GM18526 (cell line): Measurements from ENCODE around the gene CEP85L.

Experiments used
- POLR2A ChIP-seq: IDR thresholded peaks from 3 replicates; pipeline ENCODE4 v1.6.1; 2011; ENCODE audit not compliant: insufficient read length; ENCODE audit errors: extremely low read depth

The CEP85L gene

GRCh38 chr6:118645395-118645794 lies 6.0 kb downstream of the CEP85L start:
- no peak for TF ChIP-seq POLR2A

- no peak for TF ChIP-seq POLR2A
These were observed 7.4 kb downstream of the CEP85L start for GRCh38 chr6:118644007-118644406.

- TF ChIP-seq POLR2A, result no peak
These were observed 10.3 kb downstream of the CEP85L start for GRCh38 chr6:118641042-118641441.

- TF ChIP-seq POLR2A, result no peak
These were observed 12.1 kb downstream of the CEP85L start for GRCh38 chr6:118639054-118639964.

- no peak for TF ChIP-seq POLR2A
These were observed 13.1 kb downstream of the CEP85L start for GRCh38 chr6:118638288-118638687.

DNA sequence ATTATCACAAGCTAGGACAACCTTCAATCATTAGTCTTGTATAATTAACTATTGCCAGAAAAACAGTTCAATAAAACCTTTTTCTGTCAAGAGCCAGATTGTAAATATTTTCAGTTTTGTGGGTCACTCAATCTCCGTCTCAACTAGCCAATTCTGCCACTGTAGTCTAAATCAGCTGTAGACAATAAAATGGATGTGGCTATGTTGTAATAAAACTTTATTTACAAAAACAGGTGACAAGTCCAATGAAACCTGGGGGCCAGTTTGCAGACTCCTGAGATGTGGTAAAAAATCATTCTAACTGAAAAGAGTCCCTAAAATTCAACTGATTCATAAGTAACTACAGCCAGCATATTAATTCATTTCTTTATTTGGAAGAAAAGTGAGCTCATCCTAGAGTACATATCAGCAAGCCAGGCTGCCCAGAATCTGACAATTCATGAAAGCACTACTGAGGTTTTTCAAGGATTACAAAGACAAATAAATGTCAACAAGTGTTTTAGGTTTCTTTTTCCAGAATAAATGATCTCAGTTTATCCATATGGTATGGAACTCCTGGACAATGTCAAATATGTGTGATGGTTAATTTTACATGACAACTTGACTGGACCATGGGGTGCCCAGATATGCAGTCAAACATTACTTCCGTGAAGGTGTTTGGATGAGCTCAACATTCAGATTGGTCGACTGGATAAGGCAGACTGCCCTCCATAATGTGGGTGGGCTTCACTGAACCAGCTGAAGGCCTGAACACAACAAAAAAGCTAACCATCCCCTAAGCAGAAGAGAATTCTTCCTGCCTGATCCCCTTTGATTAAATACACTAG lies 15.3 kb downstream of the CEP85L start:
- TF ChIP-seq POLR2A, result no peak

GRCh38 chr6:118632359-118632758 lies 19.0 kb downstream of the CEP85L start:
- TF ChIP-seq POLR2A, result no peak

DNA sequence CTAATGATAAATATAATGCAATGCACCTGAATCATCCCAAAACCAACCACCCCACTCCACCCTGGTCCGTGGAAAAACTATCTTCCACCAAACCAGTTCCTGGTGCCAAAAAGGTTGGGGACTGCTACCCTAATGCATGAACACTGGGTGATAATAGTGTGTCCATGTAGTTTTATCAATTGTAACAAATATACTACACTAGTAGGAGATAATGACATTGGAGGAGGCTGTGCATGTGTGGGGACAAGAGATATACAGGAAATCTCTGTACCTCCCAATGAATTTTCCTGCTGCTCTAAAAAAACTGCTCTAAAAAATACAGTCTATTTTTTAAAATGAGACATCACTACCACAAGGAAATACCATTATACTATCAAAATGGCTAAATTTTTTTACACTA lies 20.5 kb downstream of the CEP85L start:
- no peak for TF ChIP-seq POLR2A

GRCh38 chr6:118630067-118630466 lies 21.3 kb downstream of the CEP85L start:
- TF ChIP-seq POLR2A, result no peak

DNA sequence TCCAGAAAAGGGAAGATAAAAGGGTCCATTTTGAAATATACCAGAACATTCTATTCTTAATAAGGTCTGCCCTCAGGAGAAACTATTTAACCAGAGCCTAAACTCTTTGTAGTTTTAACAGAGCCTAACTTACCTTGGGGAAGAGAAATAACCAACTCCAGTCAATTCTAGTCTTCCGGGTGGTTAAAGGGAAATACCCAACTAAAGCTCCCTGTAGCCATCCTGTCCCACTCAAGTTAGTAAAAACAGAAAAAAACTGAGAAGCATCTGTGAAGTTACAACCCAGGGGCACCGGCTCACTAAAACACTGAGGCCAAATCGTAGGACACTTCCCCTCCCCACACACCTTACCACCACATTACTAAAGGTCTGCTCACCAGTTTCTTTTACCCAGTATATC lies 23.7 kb downstream of the CEP85L start:
- TF ChIP-seq POLR2A, result no peak

GRCh38 chr6:118625833-118626232 lies 25.6 kb downstream of the CEP85L start:
- no peak for TF ChIP-seq POLR2A

DNA sequence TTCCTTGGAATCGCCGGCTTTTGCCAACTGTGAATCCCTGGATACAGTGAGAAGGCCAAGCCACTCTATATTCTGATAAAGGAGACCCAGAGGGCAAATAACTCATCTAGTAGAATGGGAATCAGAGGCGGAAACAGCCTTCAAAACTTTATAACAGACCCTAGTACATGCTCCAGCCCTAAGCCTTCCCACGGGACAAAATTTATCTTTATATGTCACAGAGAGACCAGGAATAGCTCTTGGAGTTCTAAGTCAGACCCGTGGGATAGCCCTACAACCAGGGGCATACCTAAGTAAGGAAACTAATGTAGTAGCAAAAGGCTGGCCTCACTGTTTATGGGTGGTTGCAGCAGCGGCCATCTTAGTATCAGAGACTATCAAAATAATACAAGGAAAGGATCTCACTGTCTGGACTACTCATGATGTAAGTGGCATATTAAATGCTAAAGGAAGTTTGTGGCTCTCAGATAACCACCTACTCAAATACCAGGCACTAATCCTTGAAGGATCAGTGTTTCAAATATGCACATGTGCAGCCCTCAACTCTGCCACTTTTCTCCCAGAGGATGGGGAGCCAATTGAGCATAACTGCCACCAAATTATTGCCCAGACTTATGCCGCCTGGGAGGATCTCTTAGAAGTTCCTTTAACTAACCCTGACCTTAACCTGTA lies 29.5 kb downstream of the CEP85L start:
- no peak for TF ChIP-seq POLR2A

GRCh38 chr6:118620202-118620601 lies 31.2 kb downstream of the CEP85L start:
- no peak for TF ChIP-seq POLR2A

DNA sequence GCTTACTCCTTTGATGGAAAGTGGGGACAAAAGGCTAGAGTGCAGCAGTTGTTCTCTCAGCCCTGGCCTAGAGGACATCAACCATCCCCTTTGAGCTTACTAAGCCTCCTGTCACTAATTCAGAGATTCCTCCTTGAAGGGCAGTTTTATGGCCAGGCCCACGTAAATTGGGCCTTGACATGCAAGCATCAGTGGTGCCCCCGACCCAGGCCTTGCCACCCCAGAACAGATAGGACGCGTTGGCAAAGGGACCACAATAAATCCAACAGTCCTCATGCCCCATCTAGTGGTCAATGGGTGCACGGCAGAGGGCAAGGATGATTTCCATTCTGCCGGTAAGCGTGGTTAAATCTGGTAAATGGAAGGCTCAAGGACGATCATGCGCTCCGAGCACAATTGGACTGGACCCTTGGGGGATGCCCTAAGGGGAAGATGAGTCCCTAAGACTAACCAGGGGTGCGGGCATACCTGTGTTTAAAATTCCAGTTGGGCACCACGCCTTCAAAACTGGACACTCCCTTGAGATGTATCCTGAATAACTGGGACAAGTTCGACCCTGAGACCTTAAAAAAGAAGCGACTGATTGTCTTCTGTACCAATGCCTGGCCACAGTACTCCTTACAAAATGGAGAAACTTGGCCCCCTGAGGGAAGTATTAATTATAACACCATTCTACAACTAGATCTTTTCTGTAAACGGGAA lies 32.6 kb downstream of the CEP85L start:
- no peak for TF ChIP-seq POLR2A

GRCh38 chr6:118617417-118617816 lies 34.0 kb downstream of the CEP85L start:
- TF ChIP-seq POLR2A, result no peak
